ENCODE results near the gene HSPB7. TPM values are rescaled to one million over a fixed set of nuclear protein-coding genes. Genes with fewer than 3 reads are reported as not detected.
A peak's percentile ranks its signal among the peaks of the same experiment; 100 is the strongest.
"Not testable (repeated sequence)": the region's sequence is repeated elsewhere in the genome, so short reads cannot be mapped to it uniquely, and the experiment has no call there.

Gene HSPB7
- not detected for total RNA-seq

DNA sequence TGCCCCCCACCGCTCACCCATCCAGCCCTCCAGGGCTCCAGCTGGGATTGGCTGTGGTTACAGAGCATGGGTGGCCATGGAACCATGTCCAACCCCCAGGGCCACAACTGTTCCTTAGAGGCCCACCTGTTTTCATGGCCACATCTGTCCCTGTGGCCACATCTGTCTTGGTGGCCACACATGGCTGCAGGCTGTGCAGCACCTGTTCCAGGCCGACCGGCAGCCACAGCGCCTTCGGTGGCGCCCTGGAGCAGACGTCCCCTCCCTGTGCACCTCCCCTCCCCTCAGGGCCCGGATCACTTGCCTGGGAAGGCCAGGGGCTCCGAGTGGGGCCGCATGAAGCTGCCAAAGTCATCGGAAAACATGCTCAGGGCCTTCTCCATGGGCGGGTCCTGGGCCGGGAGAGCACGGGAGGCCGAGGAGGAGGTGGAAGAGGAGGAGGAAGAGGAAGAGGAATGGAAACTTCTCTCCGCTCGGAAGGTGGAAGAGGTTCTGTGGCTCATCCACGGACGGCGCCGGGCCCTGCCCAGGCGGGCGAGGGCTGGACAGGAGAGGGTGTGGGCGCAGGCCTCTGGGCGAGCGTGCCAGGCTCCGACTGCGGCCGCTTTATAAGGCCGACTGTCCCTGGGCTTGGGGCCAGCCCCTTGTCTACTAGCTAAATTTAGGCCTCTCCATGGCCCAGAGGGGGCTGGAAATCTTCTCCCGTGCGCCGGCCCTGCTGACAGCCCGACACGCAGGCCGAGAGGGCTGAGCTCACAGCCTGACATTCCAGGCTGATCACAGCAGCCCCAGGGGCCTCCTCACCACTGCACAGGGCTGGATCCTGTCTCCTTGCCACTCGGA, at the start of gene HSPB7:
TSS of gene HSPB7 (minus strand) at position 583 of the 843 bp plus-strand sequence. CDS start at position 503, 80 bp downstream.
- Mint-ChIP-seq H3K9me3 (no peaks in the 10 kb centered on the region), H3K36me3 (no peaks in the 10 kb centered on the region), H3K27ac (peak within 1 kb of the TSS in 1 of 2 donors; percentile 62)
- DNase-seq (ENCODE audit: low spot score in 2 of 2) (no peak), ATAC-seq (no peak)

DNA sequence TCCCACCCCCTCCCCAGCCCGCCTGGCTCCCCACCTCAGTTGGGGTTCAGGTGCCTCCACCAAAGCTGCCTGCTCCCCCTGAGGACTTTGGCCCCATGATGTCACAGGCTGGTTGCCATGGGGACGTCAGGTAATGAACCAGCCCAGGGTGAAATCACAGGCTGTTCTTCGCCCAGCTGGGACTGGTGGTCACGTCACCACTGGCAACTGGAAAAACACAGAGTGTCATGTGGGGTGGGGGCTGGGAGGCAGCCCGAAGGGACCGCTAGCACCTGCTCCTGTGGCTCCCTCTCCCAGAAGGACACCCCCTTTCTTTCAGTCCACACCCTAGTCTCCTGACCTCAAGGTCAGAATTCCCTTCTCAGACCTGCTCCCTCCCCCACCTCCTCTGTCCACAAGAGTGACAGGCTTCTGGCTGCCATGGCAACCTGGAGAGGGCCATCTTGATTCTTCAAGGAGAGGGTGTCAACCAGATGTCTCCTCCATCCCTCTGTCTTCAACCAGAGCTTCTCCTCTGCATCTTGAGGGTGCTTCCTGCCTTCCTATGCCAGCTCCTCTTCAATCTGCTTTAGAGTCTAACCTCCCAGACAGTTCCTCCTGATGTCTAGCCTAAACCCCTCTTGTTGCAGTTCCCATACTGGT, 49.4 kb upstream of the HSPB7 start:
- DNase-seq (ENCODE audit: low spot score in 2 of 2) (no peak), ATAC-seq (peak in 1 of 2 donors; percentile 18)
- H3K36me3 Mint-ChIP-seq = no peaks in the 10 kb centered on the region
- H3K27ac Mint-ChIP-seq = no peak overlapping the region
- H3K9me3 Mint-ChIP-seq = no peaks in the 10 kb centered on the region

DNA sequence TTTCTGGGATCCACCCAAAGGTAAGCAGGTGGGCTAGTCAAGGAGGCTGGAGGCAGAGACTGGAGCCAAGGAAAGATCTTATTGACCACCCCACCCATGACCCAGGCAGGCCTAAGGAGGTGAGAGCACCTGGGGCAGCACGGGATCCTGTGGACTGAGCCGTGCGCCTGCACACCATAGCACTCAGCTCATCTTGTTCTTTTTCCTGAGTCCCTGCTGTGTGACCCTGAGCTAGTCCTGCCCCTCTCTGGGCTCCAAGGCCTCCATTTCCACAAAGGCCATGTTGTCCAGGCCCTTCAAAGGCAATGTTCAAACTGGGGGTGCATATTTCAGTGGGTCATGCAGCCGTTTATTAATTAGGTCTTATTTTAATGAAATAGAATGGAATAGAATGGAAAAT, 48.4 kb upstream of the HSPB7 start:
- H3K9me3 Mint-ChIP-seq = no peaks in the 10 kb centered on the region
- no peak for DNase-seq (ENCODE audit: low spot score in 2 of 2)

DNA sequence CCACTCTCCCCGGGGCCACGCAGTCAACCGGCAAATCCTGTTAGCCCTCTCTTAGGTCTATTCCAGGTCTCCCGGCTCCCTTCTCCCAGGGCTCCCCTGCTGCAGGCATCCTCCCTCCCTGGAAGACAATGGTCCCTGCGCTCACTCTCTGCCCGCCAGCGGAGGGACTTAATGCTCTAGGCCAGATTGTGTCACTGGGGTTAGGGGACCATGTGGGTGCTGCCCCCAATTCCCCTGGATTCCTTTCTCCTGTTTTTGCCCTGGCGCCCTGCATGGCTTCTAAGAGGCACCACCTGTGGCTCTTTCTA, 47.4 kb upstream of the HSPB7 start:
- Mint-ChIP-seq H3K36me3 (no peaks in the 10 kb centered on the region), H3K27ac (peak overlapping the region in 1 of 2 donors; percentile 28), H3K9me3 (no peaks in the 10 kb centered on the region)
- no peak for DNase-seq (ENCODE audit: low spot score in 2 of 2)
- ATAC-seq = no peak

More for the DNA sequence above, 48.4 kb upstream of the HSPB7 start:
- ATAC-seq = no peak
- no peak overlapping the region for H3K27ac Mint-ChIP-seq
- no peaks in the 10 kb centered on the region for H3K36me3 Mint-ChIP-seq

GRCh38 chr1:16064536-16065268, 46.9 kb upstream of the HSPB7 start:
- no peak for DNase-seq (ENCODE audit: low spot score in 2 of 2)
- no peaks in the 10 kb centered on the region for H3K9me3 Mint-ChIP-seq
- H3K27ac Mint-ChIP-seq = peak overlapping the region in 1 of 2 donors; percentile 53
- H3K36me3 Mint-ChIP-seq = no peaks in the 10 kb centered on the region
- no peak for ATAC-seq

DNA sequence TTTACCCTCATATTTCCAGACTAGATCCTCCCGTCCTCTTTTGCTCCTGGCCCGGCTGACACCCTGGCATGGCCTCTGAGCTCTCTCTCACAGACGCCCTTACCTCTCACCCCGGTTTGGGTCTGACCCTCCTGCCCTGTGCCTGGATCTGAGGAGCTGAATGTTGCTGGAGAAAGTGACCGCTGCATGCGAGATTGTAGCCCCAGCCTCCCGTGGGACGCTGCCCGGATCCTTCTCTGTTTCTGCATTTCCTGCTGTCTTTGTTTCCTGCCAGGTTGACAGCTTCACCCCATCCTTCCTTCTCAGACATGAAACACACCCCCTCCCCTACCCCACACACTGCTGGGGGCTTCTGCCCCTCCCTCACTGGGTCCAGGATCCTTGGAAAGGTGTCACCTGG, 46.1 kb upstream of the HSPB7 start:
- Mint-ChIP-seq H3K27ac (no peak overlapping the region), H3K36me3 (no peaks in the 10 kb centered on the region), H3K9me3 (no peaks in the 10 kb centered on the region)
- DNase-seq (ENCODE audit: low spot score in 2 of 2) (no peak), ATAC-seq (no peak)

GRCh38 chr1:16063226-16063829, 45.5 kb upstream of the HSPB7 start:
- no peaks in the 10 kb centered on the region for H3K9me3 Mint-ChIP-seq
- H3K27ac Mint-ChIP-seq = no peak overlapping the region
- no peaks in the 10 kb centered on the region for H3K36me3 Mint-ChIP-seq
- ATAC-seq (no peak), DNase-seq (ENCODE audit: low spot score in 2 of 2) (no peak)

DNA sequence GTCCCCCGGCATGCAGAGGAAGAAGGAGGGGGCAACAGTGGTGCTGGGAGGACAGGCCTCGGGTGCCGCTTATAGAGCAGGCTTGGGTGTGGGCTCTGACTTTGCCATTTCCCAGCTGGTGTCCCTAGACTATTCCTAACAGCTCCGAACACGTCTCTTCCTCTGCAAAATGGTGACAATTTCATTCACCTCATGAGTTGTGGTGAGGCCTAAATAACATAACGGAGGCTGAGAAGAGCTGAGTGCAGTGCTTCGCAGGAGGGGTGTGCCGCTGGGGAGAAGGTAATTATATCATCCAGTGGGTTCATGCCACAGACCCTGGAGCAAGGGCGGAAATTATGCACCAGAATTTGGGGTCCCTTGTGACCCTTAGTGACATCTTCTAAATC, 44.8 kb upstream of the HSPB7 start:
- not testable (repeated sequence) for DNase-seq (ENCODE audit: low spot score in 2 of 2); H3K36me3 Mint-ChIP-seq; ATAC-seq; H3K9me3 Mint-ChIP-seq; H3K27ac Mint-ChIP-seq

- DNase-seq (ENCODE audit: low spot score in 2 of 2); H3K27ac Mint-ChIP-seq; H3K9me3 Mint-ChIP-seq; ATAC-seq; H3K36me3 Mint-ChIP-seq: not testable (repeated sequence)
Measured at GRCh38 chr1:16061989-16062686, 44.3 kb upstream of the HSPB7 start.

- H3K36me3 Mint-ChIP-seq = no peaks in the 10 kb centered on the region
- H3K9me3 Mint-ChIP-seq = no peaks in the 10 kb centered on the region
- DNase-seq (ENCODE audit: low spot score in 2 of 2) (no peak), ATAC-seq (no peak)
- H3K27ac Mint-ChIP-seq = no peak overlapping the region
Measured at GRCh38 chr1:16061266-16061665, 43.4 kb upstream of the HSPB7 start.

GRCh38 chr1:16058394-16059120, 40.7 kb upstream of the HSPB7 start:
- H3K36me3 Mint-ChIP-seq; DNase-seq (ENCODE audit: low spot score in 2 of 2); H3K9me3 Mint-ChIP-seq; ATAC-seq; H3K27ac Mint-ChIP-seq: not testable (repeated sequence)

DNA sequence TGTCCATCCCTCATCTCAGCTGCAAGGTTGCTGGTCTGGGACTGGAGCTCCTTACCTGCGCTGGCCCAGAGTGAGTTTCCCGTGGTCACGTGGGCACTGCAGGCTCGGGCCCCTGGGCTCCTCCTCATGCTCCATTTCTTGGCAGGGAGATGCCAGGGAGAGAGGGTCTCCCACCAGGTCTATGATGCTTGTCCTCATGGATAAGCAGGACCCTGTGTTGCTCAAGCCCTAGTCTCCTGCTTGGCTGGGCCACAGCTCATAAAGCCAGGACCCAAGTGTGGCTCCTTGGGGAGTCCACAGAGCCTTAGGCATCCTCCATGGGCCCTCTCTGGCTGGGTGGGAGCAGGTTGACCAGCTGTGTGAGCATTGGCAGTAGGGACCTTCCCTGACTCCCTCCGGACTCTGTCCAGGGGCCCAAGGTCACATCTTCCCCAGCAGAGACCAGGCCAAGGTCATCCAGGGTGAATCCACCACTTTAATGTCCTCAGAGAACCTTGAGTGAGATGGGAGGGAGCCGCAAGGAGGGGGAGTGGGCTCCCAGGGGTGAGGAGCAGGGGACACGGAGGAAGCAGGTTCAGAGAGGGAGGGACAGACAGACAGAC, 39.6 kb upstream of the HSPB7 start:
- H3K36me3 Mint-ChIP-seq; DNase-seq (ENCODE audit: low spot score in 2 of 2); H3K9me3 Mint-ChIP-seq; ATAC-seq: not testable (repeated sequence)
- peak overlapping the region in 1 of 2 donors; percentile 20 for H3K27ac Mint-ChIP-seq

- H3K9me3 Mint-ChIP-seq; DNase-seq (ENCODE audit: low spot score in 2 of 2); H3K36me3 Mint-ChIP-seq; ATAC-seq; H3K27ac Mint-ChIP-seq: not testable (repeated sequence)
Measured at GRCh38 chr1:16056521-16056912, 38.7 kb upstream of the HSPB7 start.

DNA sequence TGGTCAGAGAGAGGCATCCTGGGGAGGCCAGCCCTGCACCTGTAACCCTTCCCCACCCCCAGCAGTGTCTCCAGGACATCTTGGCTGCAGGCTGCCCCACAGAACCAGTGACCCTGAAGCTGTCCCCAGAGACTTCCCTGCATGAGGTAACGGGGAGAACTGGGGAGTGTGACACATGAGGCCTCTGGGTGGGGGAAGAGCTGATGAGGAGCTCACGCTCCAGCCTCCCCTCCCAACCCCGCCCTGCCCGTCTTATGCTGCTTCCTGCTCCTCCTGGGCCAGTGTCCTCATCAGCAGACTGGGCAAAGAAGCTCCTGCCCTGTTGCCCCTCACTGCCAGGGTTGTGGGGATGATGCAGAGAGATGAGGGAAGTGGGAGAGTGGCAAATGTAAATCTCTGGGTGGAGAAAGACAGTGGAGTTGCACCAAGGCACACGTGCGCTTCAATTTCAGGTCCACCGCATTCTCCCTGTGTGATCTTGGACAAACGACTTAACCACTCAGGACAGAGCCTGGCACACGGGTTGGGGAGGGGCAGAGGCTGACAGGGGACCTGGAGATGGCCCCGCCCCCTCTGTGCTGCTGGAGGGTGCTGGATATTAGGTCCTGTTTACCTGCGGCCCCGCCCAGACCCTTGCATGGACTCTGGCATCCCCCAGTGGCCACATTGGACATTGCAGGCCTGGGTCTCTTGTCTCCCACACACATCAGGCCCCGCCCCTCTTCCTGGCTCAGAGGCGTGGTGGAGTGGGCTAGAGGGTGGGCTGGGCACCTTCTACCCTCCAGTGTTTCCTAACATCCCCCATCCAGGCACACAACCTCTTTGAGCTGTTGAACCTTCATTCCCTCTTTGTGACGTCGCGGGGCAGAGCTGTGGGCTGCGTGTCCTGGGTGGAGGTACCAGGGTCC, 38.0 kb upstream of the HSPB7 start:
- H3K27ac Mint-ChIP-seq = no peak overlapping the region
- DNase-seq (ENCODE audit: low spot score in 2 of 2) = peak; percentile 77 to 96
- peak; percentile 92 to 97 for ATAC-seq
- H3K36me3 Mint-ChIP-seq = no peaks in the 10 kb centered on the region
- no peaks in the 10 kb centered on the region for H3K9me3 Mint-ChIP-seq
